IPS-18a (cell line): ENCODE results near the gene LONRF2.

Source experiments
- H3K27ac ChIP-seq: one replicate; pipeline ENCODE4 v1.5.1; 2013; ENCODE audit warnings: low read length
- H3K27me3 ChIP-seq: one replicate; pipeline ENCODE4 v1.6.1; 2013; ENCODE audit warnings: mild to moderate bottlenecking, low read length; ENCODE audit not compliant: control insufficient read depth, insufficient read depth
- H3K36me3 ChIP-seq: one replicate; pipeline ENCODE4 v1.6.1; 2013; ENCODE audit warnings: low read depth, low read length; ENCODE audit not compliant: control insufficient read depth
- H3K4me1 ChIP-seq: one replicate; pipeline ENCODE4 v1.6.1; 2013; ENCODE audit warnings: low read depth, low read length; ENCODE audit not compliant: control insufficient read depth
- H3K4me3 ChIP-seq: one replicate; pipeline ENCODE4 v1.5.1; 2013; ENCODE audit warnings: low read length
- H3K9ac ChIP-seq: one replicate; pipeline ENCODE4 v1.6.1; 2013; ENCODE audit warnings: mild to moderate bottlenecking, low read length, moderate library complexity
- H3K9me3 ChIP-seq: one replicate; pipeline ENCODE4 v1.6.1; 2013; ENCODE audit warnings: low read depth, low read length; ENCODE audit not compliant: control insufficient read depth

Gene LONRF2

GRCh38 chr2:100224988-100225710 lies 97.2 kb downstream of the LONRF2 start:
- Histone ChIP-seq H3K9ac (no peak overlapping the region), H3K4me1 (no peaks in the 10 kb centered on the region), H3K27ac (no peak overlapping the region), H3K36me3 (no peaks in the 10 kb centered on the region), H3K9me3 (no peaks in the 10 kb centered on the region), H3K27me3 (no peaks in the 10 kb centered on the region), H3K4me3 (no peak overlapping the region)

- Histone ChIP-seq H3K27me3 (no peaks in the 10 kb centered on the region), H3K9me3 (no peaks in the 10 kb centered on the region), H3K27ac (no peak overlapping the region), H3K9ac (no peak overlapping the region), H3K36me3 (no peaks in the 10 kb centered on the region), H3K4me1 (no peaks in the 10 kb centered on the region), H3K4me3 (no peak overlapping the region)
These were observed 98.8 kb downstream of the LONRF2 start for GRCh38 chr2:100223502-100223901.
